HG02884 (cell line): Measurements from ENCODE around the gene IFI44.

Experiments
- ATAC-seq: cut with Tn5 transposase; IDR thresholded peaks from one replicate; pipeline ENCODE4 v1.9.1; 2021; ENCODE audit warnings: mild to moderate bottlenecking, moderate library complexity; ENCODE audit not compliant: unreplicated experiment

The IFI44 gene

GRCh38 chr1:78650114-78650660 lies 556 bp downstream of the IFI44 start:
- ATAC-seq = no peak

GRCh38 chr1:78651241-78651640 lies 1.6 kb downstream of the IFI44 start:
- ATAC-seq = peak; percentile 42

- ATAC-seq = no peak
Measured at GRCh38 chr1:78652019-78652560, 2.5 kb downstream of the IFI44 start.

- no peak for ATAC-seq
Measured at GRCh38 chr1:78658901-78659300, 9.3 kb downstream of the IFI44 start.

GRCh38 chr1:78663923-78664322 lies 14.3 kb downstream of the IFI44 start:
- no peak for ATAC-seq

GRCh38 chr1:78664763-78665162 lies 15.1 kb downstream of the IFI44 start:
- no peak for ATAC-seq

- ATAC-seq = no peak
Measured at GRCh38 chr1:78665809-78666208, 16.2 kb downstream of the IFI44 start.

- no peak for ATAC-seq
Measured at GRCh38 chr1:78667939-78668338, 18.3 kb downstream of the IFI44 start.

GRCh38 chr1:78668427-78668826 lies 18.8 kb downstream of the IFI44 start:
- ATAC-seq = no peak

- no peak for ATAC-seq
Measured at GRCh38 chr1:78672428-78672827, 22.8 kb downstream of the IFI44 start.

- ATAC-seq = no peak
Measured at GRCh38 chr1:78673120-78673519, 23.5 kb downstream of the IFI44 start.

- no peak for ATAC-seq
Measured at GRCh38 chr1:78676347-78676982, 26.8 kb downstream of the IFI44 start.

- ATAC-seq = no peak
Measured at GRCh38 chr1:78676993-78677392, 27.4 kb downstream of the IFI44 start.

- ATAC-seq = no peak
Measured at GRCh38 chr1:78677788-78678187, 28.2 kb downstream of the IFI44 start.

GRCh38 chr1:78678324-78678723 lies 28.7 kb downstream of the IFI44 start:
- peak; percentile 67 for ATAC-seq

GRCh38 chr1:78681265-78681664 lies 31.6 kb downstream of the IFI44 start:
- ATAC-seq = no peak

- ATAC-seq = no peak
Measured at GRCh38 chr1:78682496-78682895, 32.9 kb downstream of the IFI44 start.

GRCh38 chr1:78683079-78683478 lies 33.4 kb downstream of the IFI44 start:
- no peak for ATAC-seq

GRCh38 chr1:78687315-78687714 lies 37.7 kb downstream of the IFI44 start:
- no peak for ATAC-seq

- ATAC-seq = no peak
Measured at GRCh38 chr1:78687914-78688313, 38.3 kb downstream of the IFI44 start.

GRCh38 chr1:78688697-78689096 lies 39.1 kb downstream of the IFI44 start:
- ATAC-seq = no peak

GRCh38 chr1:78690516-78690915 lies 40.9 kb downstream of the IFI44 start:
- no peak for ATAC-seq
